Measurements from ENCODE around the gene VAV2.

- TF ChIP-seq NFE2L2 (IDR thresholded peaks at IDR 0.05; ENCODE audit: low read depth, low read length) (no peak), RAD21 (IDR thresholded peaks at IDR 0.05; ENCODE audit: low read length) (no peak), POLR2A (IDR thresholded peaks at IDR 0.05; ENCODE audit: low read depth, low read length) (no peak), RCOR1 (IDR thresholded peaks at IDR 0.05; ENCODE audit: insufficient replicate concordance, low read length) (no peak), BHLHE40 (IDR thresholded peaks at IDR 0.05; ENCODE audit: low read depth, low read length) (no peak), CTCF (conservative IDR thresholded peaks at IDR 0.05; ENCODE audit: low read depth, low read length) (no peak), CEBPB (IDR thresholded peaks at IDR 0.05; ENCODE audit: low read depth, low read length) (no peak), RFX5 (IDR thresholded peaks at IDR 0.05; ENCODE audit: low read depth, low read length) (no peak), MAFK (IDR thresholded peaks at IDR 0.05; ENCODE audit: low read depth, low read length) (no peak), CHD1 (IDR thresholded peaks at IDR 0.05; ENCODE audit: low read depth, low read length) (no peak), FOS (IDR thresholded peaks at IDR 0.05; ENCODE audit: low read depth, low read length) (no peak), MAZ (IDR thresholded peaks at IDR 0.05; ENCODE audit: borderline replicate concordance, low read depth, low read length) (no peak), SMC3 (IDR thresholded peaks at IDR 0.05; ENCODE audit: low read depth, low read length) (no peak)
- TF ChIP-seq, protein P1, sequence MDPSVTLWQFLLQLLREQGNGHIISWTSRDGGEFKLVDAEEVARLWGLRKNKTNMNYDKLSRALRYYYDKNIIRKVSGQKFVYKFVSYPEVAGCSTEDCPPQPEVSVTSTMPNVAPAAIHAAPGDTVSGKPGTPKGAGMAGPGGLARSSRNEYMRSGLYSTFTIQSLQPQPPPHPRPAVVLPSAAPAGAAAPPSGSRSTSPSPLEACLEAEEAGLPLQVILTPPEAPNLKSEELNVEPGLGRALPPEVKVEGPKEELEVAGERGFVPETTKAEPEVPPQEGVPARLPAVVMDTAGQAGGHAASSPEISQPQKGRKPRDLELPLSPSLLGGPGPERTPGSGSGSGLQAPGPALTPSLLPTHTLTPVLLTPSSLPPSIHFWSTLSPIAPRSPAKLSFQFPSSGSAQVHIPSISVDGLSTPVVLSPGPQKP (IDR thresholded peaks at IDR 0.05; ENCODE audit: borderline replicate concordance, low read depth, low read length): no peak
Measured at GRCh38 chr9:134034215-134035040, 42.3 kb upstream of the VAV2 start.
